Measurements from ENCODE around the gene AGPAT1. TPM values are rescaled to one million over a fixed set of nuclear protein-coding genes. Genes with fewer than 3 reads are reported as not detected.
A peak's percentile ranks its signal among the peaks of the same experiment; 100 is the strongest.

The AGPAT1 gene
- total RNA-seq, 1 experiment from 2014 or later: 58.9 TPM

- H3K36me3 ChIP-seq (ENCODE audit: low read depth): no peaks in the 10 kb centered on the region
- POLR2A ChIA-PET (ENCODE audit: unreplicated experiment): no interaction called here
- H3K79me2 ChIP-seq (ENCODE audit: low read depth): no peaks in the 10 kb centered on the region
- TF ChIP-seq EZH2 (IDR thresholded peaks at IDR 0.05; ENCODE audit: low read depth) (no peak), CTCF (conservative IDR thresholded peaks at IDR 0.05) (no peak)
- no peak overlapping the region for H3K4me2 ChIP-seq
- intact Hi-C loops (cut with micrococcal nuclease; ENCODE audit: unreplicated experiment): loop anchor here (5.0 to 10.0 kb wide), 4 partner anchors 67 to 776 kb away; partner anchors contain the start of genes ATP6V1G2, DDX39B, FKBPL and NFKBIL1
- H3K9me3 ChIP-seq (ENCODE audit: insufficient read depth, low read depth): no peaks in the 10 kb centered on the region
- peaks cover 29% of the 10 kb centered on the region for H3K27me3 ChIP-seq (ENCODE audit: insufficient read depth, low read depth)
- H3F3A ChIP-seq (ENCODE audit: insufficient read depth, low read depth): peaks cover 17% of the 10 kb centered on the region
- no peak overlapping the region for H2AFZ ChIP-seq
- H3K27ac ChIP-seq: no peak overlapping the region
- no peaks in the 10 kb centered on the region for H3K9me2 ChIP-seq (ENCODE audit: insufficient read depth)
- no peak for DNase-seq
- no peak overlapping the region for H3K4me3 ChIP-seq
- peaks cover 11% of the 10 kb centered on the region for H3K4me1 ChIP-seq (replicated peaks; ENCODE audit: insufficient read depth)
- H4K20me1 ChIP-seq (ENCODE audit: insufficient read depth): no peaks in the 10 kb centered on the region
- CTCF ChIA-PET: no interaction called here
- BruUV-seq (replicated peaks): no TSS peak
Measured at GRCh38 chr6:32198866-32199265, 23.0 kb upstream of the AGPAT1 start.

- ChIA-PET CTCF (no interaction called here), POLR2A (ENCODE audit: unreplicated experiment) (no interaction called here)
- TF ChIP-seq EZH2 (IDR thresholded peaks at IDR 0.05; ENCODE audit: low read depth) (no peak), CTCF (conservative IDR thresholded peaks at IDR 0.05) (no peak)
- Histone ChIP-seq H3K9me3 (ENCODE audit: insufficient read depth, low read depth) (no peaks in the 10 kb centered on the region), H3K4me3 (no peak overlapping the region), H3K4me2 (no peak overlapping the region), H3K4me1 (replicated peaks; ENCODE audit: insufficient read depth) (peaks cover 11% of the 10 kb centered on the region), H4K20me1 (ENCODE audit: insufficient read depth) (no peaks in the 10 kb centered on the region), H3K27ac (no peak overlapping the region), H3K27me3 (ENCODE audit: insufficient read depth, low read depth) (peaks cover 24% of the 10 kb centered on the region), H3F3A (ENCODE audit: insufficient read depth, low read depth) (peaks cover 17% of the 10 kb centered on the region), H3K9me2 (ENCODE audit: insufficient read depth) (no peaks in the 10 kb centered on the region), H2AFZ (no peak overlapping the region), H3K36me3 (ENCODE audit: low read depth) (no peaks in the 10 kb centered on the region), H3K79me2 (ENCODE audit: low read depth) (no peaks in the 10 kb centered on the region)
- DNase-seq: no peak
- intact Hi-C loops (cut with micrococcal nuclease; ENCODE audit: unreplicated experiment): loop anchor here (5.0 to 10.0 kb wide), 4 partner anchors 66 to 776 kb away; partner anchors contain the start of genes ATP6V1G2, DDX39B, FKBPL and NFKBIL1
- BruUV-seq (replicated peaks): no TSS peak
Measured at GRCh38 chr6:32198345-32198696, 22.4 kb upstream of the AGPAT1 start.

GRCh38 chr6:32196682-32197616 is 21.1 kb upstream of the AGPAT1 start:
- intact Hi-C loops (cut with micrococcal nuclease; ENCODE audit: unreplicated experiment): loop anchor here (5.0 to 10.0 kb wide), 4 partner anchors 65 to 778 kb away; partner anchors contain the start of genes ATP6V1G2, DDX39B, FKBPL and NFKBIL1

More at GRCh38 chr6:32196682-32197616, 21.1 kb upstream of the AGPAT1 start:
- Histone ChIP-seq H3K4me1 (replicated peaks; ENCODE audit: insufficient read depth) (peaks cover 18% of the 10 kb centered on the region), H3K9me3 (ENCODE audit: insufficient read depth, low read depth) (no peaks in the 10 kb centered on the region), H3F3A (ENCODE audit: insufficient read depth, low read depth) (peaks cover 17% of the 10 kb centered on the region), H3K4me2 (peak overlapping the region; percentile 94), H3K27ac (peak overlapping the region; percentile 87; the same call in 1 of the 2 replicates), H3K36me3 (ENCODE audit: low read depth) (no peaks in the 10 kb centered on the region), H3K79me2 (ENCODE audit: low read depth) (no peaks in the 10 kb centered on the region), H2AFZ (peak overlapping the region; percentile 99), H3K4me3 (peak overlapping the region; percentile 96), H3K27me3 (ENCODE audit: insufficient read depth, low read depth) (peaks cover 18% of the 10 kb centered on the region), H4K20me1 (ENCODE audit: insufficient read depth) (no peaks in the 10 kb centered on the region), H3K9me2 (ENCODE audit: insufficient read depth) (no peaks in the 10 kb centered on the region)
- ChIA-PET CTCF (interaction anchor here (0.7 kb wide), 2 partner anchors 195 to 514 kb away, joined by 3 to 5 read pairs; no protein-coding TSS in a partner anchor), POLR2A (ENCODE audit: unreplicated experiment) (no interaction called here)
- no TSS peak for BruUV-seq (replicated peaks)
- no peak for DNase-seq
- TF ChIP-seq CTCF (conservative IDR thresholded peaks at IDR 0.05) (no peak), EZH2 (IDR thresholded peaks at IDR 0.05; ENCODE audit: low read depth) (no peak)
